Keratinocyte (primary cell): Measurements from ENCODE around the gene CPAMD8.

ENCODE experiments used
- CTCF ChIP-seq, 3 experiments: IDR thresholded peaks in 1 of 3; conservative IDR thresholded peaks in 1 of 3; optimal IDR thresholded peaks in 1 of 3; 2 replicates in 2 of 3; 3 replicates in 1 of 3; pipeline versions ENCODE3 to v1.5.1; 2011; ENCODE audit warnings: low read length in 3 of 3, mild to moderate bottlenecking in 3 of 3, moderate library complexity in 2 of 3, control low read depth in 1 of 3, inconsistent platforms in 1 of 3; ENCODE audit not compliant: insufficient read depth in 2 of 3; ENCODE audit errors: extremely low read depth in 1 of 3
- EZH2 ChIP-seq: IDR thresholded peaks from one replicate; pipeline ENCODE4 v1.6.1; 2012; ENCODE audit warnings: inconsistent platforms, mild to moderate bottlenecking, low read length, moderate library complexity

- no peak for TF ChIP-seq CTCF (optimal IDR thresholded peaks at IDR 0.05 in 1 of 3, IDR thresholded peaks at IDR 0.05 in 1 of 3, conservative IDR thresholded peaks at IDR 0.05 in 1 of 3; ENCODE audit: extremely low read depth in 1 of 3, insufficient read depth in 2 of 3, low read length in 3 of 3)
- no peak for TF ChIP-seq EZH2
These were observed 10.6 kb upstream of the CPAMD8 start for GRCh38 chr19:17037184-17037583.
